Prostate gland (tissue), 2 donors: ENCODE results near the gene HABP2.

Experiments
- CTCF ChIP-seq, 4 experiments: fragments of 200-600 bp in 2 of 4; fragments of 450-650 bp in 2 of 4; sonication (generic) in 2 of 4; IDR thresholded peaks; 1 replicate in 3 of 4; 2 replicates in 1 of 4; pipeline ENCODE4 v1.5.1; 2016 to 2019; ENCODE audit warnings: antibody characterized with exemption in 4 of 4, mild to moderate bottlenecking in 2 of 4, moderate library complexity in 2 of 4
- POLR2AphosphoS5 ChIP-seq: sonication (generic); formaldehyde crosslinking; IDR thresholded peaks from one replicate; pipeline ENCODE4 v1.6.1; 2017; ENCODE audit warnings: antibody characterized with exemption

GRCh38 chr10:113613977-113614690, 61.3 kb downstream of the HABP2 start:
- no peak for TF ChIP-seq CTCF (IDR thresholded peaks at IDR 0.05)
- TF ChIP-seq POLR2AphosphoS5, result no peak
